A172 (cell line): ENCODE measurements around the gene UPK1B. TPM values are rescaled to one million over a fixed set of nuclear protein-coding genes. Genes with fewer than 3 reads are reported as not detected.
"Not testable (repeated sequence)": the region's sequence is repeated elsewhere in the genome, so short reads cannot be mapped to it uniquely, and the experiment has no call there.

Experiments
- DNase-seq: peaks from one replicate; pipeline ENCODE4 v3.0.0-alpha.2; 2015; ENCODE audit warnings: low spot score
- total RNA-seq: library from RNA; depleted of rRNA; stranded (reverse); fragments of >200 nt; shearing (Covaris generic); gene quantifications from 2 replicates; pipeline ENCODE4 v1.2.3, GENCODE V29; 2014; rRNA removed

The UPK1B gene
- not detected in 2 replicates for total RNA-seq

GRCh38 chr3:119173325-119173724 is at the start of gene UPK1B:
UPK1B (plus strand) TSS chr3:119173598; CDS start chr3:119186742, 13,144 bp downstream.
- DNase-seq, result no peak

- no peak for DNase-seq
These were observed 48.1 kb upstream of the UPK1B start for GRCh38 chr3:119125342-119125741.

GRCh38 chr3:119125742-119126504 is 47.5 kb upstream of the UPK1B start:
- no peak for DNase-seq

- not testable (repeated sequence) for DNase-seq
These were observed 43.1 kb upstream of the UPK1B start for GRCh38 chr3:119130291-119130690.

- DNase-seq, result not testable (repeated sequence)
These were observed 41.1 kb upstream of the UPK1B start for GRCh38 chr3:119132291-119132690.

GRCh38 chr3:119139360-119139759 is 34.0 kb upstream of the UPK1B start:
- not testable (repeated sequence) for DNase-seq

- no peak for DNase-seq
These were observed 32.9 kb upstream of the UPK1B start for GRCh38 chr3:119140466-119140865.

- DNase-seq, result no peak
These were observed 28.3 kb upstream of the UPK1B start for GRCh38 chr3:119145128-119145499.

GRCh38 chr3:119145500-119146167 is 27.8 kb upstream of the UPK1B start, which contains the start of gene TEX55:
TEX55 (plus strand) TSS chr3:119146165; CDS start chr3:119146190, 25 bp downstream.
- DNase-seq, result peak; percentile 65

GRCh38 chr3:119146578-119147375 is 26.6 kb upstream of the UPK1B start:
- DNase-seq, result no peak

GRCh38 chr3:119147494-119147893 is 25.9 kb upstream of the UPK1B start:
- no peak for DNase-seq

GRCh38 chr3:119148493-119149180 is 24.8 kb upstream of the UPK1B start:
- DNase-seq, result no peak

GRCh38 chr3:119149484-119149883 is 23.9 kb upstream of the UPK1B start:
- DNase-seq, result no peak

- DNase-seq, result no peak
These were observed 16.5 kb upstream of the UPK1B start for GRCh38 chr3:119156868-119157267.

- no peak for DNase-seq
These were observed 15.4 kb upstream of the UPK1B start for GRCh38 chr3:119157971-119158370.

- DNase-seq, result no peak
These were observed 13.0 kb upstream of the UPK1B start for GRCh38 chr3:119160361-119160760.

- DNase-seq, result no peak
These were observed 12.6 kb upstream of the UPK1B start for GRCh38 chr3:119160815-119161214.

- DNase-seq, result no peak
These were observed 12.2 kb upstream of the UPK1B start for GRCh38 chr3:119161240-119161639.

GRCh38 chr3:119164745-119165144 is 8.7 kb upstream of the UPK1B start:
- not testable (repeated sequence) for DNase-seq

- DNase-seq, result no peak
These were observed 2.6 kb upstream of the UPK1B start for GRCh38 chr3:119170821-119171220.

- no peak for DNase-seq
These were observed 2.7 kb downstream of the UPK1B start for GRCh38 chr3:119175872-119176756.
